Stimulated activated effector memory CD8-positive, alpha-beta T cell treated with anti-CD3 and anti-CD28 coated beads, Interleukin-12 subunit alpha, Interleukin-12 subunit beta, amount 100 ng/mL, for 72 hours (primary cell): ENCODE measurements around the gene NDUFB4.

Experiments used
- ATAC-seq: fragments of 150-1000 bp; cut with Tn5 transposase; 2 replicates; pipeline ENCODE4 v1.10.0; 2021
- DNase-seq, 2 donors: peaks; one replicate each; pipeline ENCODE4 v3.0.0; 2021 to 2022; ENCODE audit warnings: low spot score in 2 of 2
- H3K27ac Mint-ChIP-seq: one replicate; pipeline ENCODE4 v1.8.0; 2022; ENCODE audit warnings: mild to moderate bottlenecking, mixed read lengths
- H3K36me3 Mint-ChIP-seq: one replicate; pipeline ENCODE4 v1.8.0; 2022; ENCODE audit warnings: mild to moderate bottlenecking, mixed read lengths
- H3K4me1 Mint-ChIP-seq: one replicate; pipeline ENCODE4 v1.8.0; 2022; ENCODE audit warnings: mixed read lengths
- H3K4me3 Mint-ChIP-seq: one replicate; pipeline ENCODE4 v1.8.0; 2022; ENCODE audit warnings: mild to moderate bottlenecking, mixed read lengths
- H3K9me3 Mint-ChIP-seq: one replicate; pipeline ENCODE4 v1.8.0; 2022; ENCODE audit warnings: mixed read lengths

NDUFB4 gene

GRCh38 chr3:120645083-120645845 lies 49.1 kb downstream of the NDUFB4 start:
- Mint-ChIP-seq H3K4me1 (no peaks in the 10 kb centered on the region), H3K9me3 (no peaks in the 10 kb centered on the region), H3K27ac (no peak overlapping the region), H3K4me3 (no peak overlapping the region), H3K36me3 (no peaks in the 10 kb centered on the region)
- ATAC-seq = no peak
- DNase-seq = no peak

DNA sequence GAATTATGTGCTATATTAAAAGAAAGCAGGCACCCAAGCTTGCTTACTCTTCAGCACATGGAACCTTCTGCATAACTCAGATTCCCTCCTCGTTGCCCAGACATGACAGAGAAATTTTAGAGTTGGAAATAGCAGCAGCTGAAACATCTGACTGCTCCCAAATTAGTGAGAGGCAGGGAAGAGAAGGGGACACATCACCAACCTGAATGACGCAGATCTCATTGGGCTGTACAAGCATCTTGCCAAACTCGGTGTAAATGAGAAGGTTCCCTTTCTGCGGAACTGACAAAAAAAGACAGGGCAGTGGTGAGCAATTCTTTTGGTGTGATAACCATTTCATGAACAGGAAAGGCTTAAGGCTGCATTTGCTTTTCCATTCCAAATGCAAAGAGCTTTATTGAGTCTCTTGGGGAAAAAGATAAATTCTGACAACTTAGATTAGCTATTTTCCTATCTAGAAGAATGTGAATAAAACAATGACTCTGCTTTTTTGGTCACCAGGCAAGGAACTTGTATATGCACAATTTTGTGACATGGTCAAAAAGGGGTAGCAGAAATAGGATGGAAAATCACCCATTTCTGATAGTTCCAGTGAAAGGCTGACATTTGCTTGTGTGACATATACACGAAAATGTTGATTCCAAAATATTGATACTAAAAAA lies 50.8 kb downstream of the NDUFB4 start:
- no peak for ATAC-seq
- Mint-ChIP-seq H3K9me3 (no peaks in the 10 kb centered on the region), H3K27ac (no peak overlapping the region), H3K36me3 (no peaks in the 10 kb centered on the region), H3K4me3 (no peak overlapping the region), H3K4me1 (no peaks in the 10 kb centered on the region)
- DNase-seq = no peak

DNA sequence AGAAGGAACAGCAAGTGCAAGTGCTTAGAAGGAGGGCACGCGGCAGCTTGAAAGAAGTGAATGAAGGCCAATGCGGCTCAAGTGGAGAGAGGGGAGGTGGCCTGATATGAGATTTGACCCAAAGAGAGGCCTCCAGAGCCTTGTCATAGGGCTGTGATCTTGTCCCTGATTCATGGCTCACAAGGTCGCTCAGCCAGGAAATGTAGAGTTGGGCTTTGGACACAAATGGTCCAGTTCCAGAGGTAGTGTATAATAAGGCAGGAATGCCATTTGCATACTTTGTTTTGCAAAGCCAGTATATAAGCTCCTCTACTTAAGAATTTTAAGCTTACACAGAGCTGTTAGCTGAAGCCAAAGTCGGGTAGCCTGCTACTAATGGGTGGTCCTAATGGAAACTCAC lies 52.2 kb downstream of the NDUFB4 start:
- no peaks in the 10 kb centered on the region for H3K4me1 Mint-ChIP-seq
- ATAC-seq = no peak
- DNase-seq = no peak
- H3K9me3 Mint-ChIP-seq = no peaks in the 10 kb centered on the region
- no peaks in the 10 kb centered on the region for H3K36me3 Mint-ChIP-seq
- no peak overlapping the region for H3K27ac Mint-ChIP-seq
- no peak overlapping the region for H3K4me3 Mint-ChIP-seq

DNA sequence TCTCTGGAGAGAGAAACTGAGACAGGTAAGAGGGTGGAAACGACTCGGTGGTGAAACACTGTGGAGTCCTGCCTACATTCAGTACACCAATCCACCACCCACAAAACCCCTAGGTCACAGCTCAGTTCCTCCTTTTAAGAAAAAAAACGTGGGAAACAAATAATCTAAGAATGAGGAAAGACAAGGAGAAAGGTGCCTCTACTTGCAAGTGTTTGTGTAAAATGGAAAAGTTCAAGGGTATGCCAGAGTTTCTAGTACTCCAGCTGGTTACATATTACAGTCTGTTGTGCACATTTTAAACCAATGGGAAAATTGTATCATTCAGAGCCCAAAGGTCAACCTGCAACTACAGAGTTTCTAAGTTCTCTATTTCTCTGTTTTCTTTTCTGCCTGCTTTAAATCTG lies 53.7 kb downstream of the NDUFB4 start:
- no peak overlapping the region for H3K4me3 Mint-ChIP-seq
- no peaks in the 10 kb centered on the region for H3K36me3 Mint-ChIP-seq
- H3K27ac Mint-ChIP-seq = no peak overlapping the region

DNA sequence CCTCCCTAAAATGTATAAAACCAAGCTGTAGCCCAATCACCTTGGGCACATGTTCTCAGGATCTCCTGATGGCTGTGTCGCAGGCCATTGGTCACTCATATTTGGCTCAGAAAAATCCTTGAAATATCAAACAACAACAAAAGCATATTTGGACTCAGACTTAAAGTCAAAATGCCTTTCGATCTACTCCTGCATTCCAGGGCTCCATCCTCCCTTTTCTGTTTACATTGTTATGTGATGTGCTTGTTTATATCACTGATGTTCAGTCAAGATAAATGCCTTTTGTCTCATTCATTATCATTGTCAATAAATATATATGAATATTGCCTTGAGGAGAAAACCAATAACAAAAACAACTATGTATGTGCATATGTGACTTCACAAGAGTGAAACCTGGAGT lies 54.2 kb downstream of the NDUFB4 start:
- Mint-ChIP-seq H3K4me3 (no peak overlapping the region), H3K27ac (no peak overlapping the region), H3K4me1 (no peaks in the 10 kb centered on the region), H3K36me3 (no peaks in the 10 kb centered on the region), H3K9me3 (no peaks in the 10 kb centered on the region)
- DNase-seq = no peak
- ATAC-seq = no peak

More for the DNA sequence above, 53.7 kb downstream of the NDUFB4 start:
- ATAC-seq (no peak), DNase-seq (no peak)
- no peaks in the 10 kb centered on the region for H3K9me3 Mint-ChIP-seq
- H3K4me1 Mint-ChIP-seq = no peaks in the 10 kb centered on the region
